ENCODE results near the gene MINDY4.

Gene MINDY4

DNA sequence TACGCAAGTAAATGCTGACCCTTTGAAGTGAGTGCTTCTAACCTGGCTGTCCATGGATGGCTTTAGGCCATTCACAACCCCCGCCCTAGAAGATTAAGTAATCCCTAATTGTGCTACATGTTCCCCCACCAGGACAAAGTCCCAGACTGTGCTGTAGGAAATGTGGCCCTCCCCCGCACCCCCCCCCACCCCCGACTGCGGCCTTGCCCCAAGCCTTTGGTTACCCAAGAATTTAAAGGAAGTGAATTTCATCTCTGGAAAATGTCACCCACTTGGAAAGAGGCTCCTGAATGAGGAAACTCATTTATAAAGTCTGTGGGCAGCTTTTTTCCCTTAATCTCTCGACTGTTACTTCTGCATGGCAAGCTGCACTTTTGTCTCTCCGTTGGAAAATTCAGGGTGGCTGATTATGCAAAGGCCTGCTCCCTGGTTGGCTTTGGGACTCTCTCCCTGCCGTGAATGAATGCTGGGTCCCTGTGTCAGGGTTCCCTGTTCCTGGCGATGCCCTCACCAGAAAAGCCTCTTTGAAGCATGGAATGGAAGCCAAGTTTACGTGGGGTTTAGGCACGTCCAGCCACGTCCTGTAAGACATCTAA lies 109.0 kb downstream of the MINDY4 start:
- DNase-seq, result no peak

DNA sequence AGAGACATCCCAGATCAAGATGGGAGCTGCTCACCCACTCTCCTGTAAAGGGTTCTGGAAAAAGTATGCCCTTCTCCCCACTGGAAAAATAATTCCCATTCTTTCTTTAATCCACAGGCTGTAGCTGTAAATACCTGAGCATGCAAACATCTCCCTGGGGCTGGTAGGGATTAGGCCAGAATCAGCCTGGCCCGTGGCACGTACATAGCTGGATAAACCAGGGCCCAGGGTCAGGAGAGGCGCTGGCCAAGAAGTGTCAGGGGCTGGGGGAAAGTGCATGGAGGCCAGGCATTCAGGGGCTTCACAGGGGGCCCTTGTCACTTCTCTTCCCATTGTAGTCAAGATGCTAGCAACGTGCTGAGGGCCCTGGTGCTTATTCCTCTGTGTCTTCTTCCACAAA lies 109.7 kb downstream of the MINDY4 start:
- no peak for DNase-seq

DNA sequence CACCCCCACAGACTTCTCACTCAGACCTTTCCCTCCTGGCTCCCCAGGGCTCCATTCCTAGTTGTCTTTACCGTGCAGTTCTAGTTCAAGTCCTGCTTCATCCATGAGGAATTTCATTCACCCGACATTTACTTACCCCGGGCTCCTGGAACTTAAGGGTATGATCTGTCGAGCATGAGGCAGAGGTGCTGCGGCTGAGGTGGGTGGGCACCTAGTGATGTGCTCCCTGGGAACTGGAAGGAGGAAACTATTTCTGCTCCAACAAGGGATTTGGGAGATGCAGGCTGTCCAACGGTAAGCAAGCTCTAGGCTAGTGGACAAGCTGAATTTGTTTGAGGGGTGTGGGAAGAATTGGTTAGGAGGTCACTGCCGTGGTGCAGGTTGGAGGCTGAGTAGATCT lies 110.2 kb downstream of the MINDY4 start:
- DNase-seq, result no peak

DNA sequence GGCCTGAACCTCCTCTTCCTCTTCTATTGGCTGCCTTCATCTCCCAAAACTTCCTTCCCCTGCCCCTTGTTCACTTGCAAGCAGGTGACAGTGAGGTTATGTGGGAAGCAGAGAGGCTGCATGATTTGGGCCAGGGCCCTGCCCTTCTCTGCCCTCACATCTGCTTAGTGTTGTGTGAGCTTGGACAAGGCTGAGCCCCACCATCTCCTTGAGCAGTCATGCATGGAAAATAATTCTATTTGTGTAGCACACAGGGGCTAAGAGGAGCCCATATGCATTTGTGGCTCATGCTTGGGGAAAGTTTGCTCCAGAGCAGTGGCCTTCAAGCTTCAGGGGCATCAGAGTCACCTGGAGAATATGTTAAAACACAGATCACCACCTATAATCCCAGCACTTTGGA lies 113.7 kb downstream of the MINDY4 start:
- DNase-seq, result no peak

GRCh38 chr7:30886608-30887011 lies 115.4 kb downstream of the MINDY4 start:
- DNase-seq, result no peak

GRCh38 chr7:30887464-30887872 lies 116.3 kb downstream of the MINDY4 start:
- DNase-seq, result no peak

- peak; percentile 92 for DNase-seq
These were observed 117.5 kb downstream of the MINDY4 start for GRCh38 chr7:30888747-30889146.

DNA sequence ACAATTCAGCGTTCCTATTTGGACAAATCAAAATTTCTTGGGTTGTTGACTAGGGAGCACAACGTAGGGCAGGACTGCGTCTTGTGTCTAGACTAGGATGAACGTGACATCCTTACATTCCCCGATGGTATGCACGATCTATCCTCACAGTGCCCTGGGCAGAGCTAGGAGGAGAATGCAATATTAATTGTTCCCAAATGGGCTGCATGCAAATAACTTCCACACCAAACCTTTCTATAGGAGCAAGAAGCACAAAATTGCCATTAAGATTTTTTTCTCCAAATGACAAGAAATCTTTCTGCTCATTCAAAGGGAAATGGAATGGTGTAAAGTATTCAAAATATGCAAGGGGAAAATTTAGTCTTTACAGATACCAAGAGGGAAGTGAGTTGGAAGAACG lies 119.0 kb downstream of the MINDY4 start:
- no peak for DNase-seq

DNA sequence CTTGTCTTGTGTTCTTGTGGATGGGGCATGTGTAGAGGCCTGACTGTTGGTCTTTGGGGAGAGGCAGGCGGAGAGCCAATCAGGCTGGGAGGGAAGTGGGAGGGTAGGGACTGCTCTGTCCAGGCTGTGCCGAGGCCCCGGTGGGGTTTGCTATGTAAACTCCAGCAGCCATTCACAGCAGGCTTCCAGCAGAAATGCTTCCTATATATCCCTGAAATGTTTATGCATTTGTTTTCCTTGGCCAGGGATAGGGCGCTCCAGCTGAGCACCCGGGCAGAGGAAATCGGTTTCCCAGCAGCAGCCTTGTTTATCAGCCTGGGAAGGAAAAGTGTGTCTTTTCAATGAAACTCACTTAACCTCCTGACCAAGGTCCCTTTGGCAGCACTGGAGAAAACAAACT lies 122.1 kb downstream of the MINDY4 start:
- DNase-seq, result peak; percentile 75

DNA sequence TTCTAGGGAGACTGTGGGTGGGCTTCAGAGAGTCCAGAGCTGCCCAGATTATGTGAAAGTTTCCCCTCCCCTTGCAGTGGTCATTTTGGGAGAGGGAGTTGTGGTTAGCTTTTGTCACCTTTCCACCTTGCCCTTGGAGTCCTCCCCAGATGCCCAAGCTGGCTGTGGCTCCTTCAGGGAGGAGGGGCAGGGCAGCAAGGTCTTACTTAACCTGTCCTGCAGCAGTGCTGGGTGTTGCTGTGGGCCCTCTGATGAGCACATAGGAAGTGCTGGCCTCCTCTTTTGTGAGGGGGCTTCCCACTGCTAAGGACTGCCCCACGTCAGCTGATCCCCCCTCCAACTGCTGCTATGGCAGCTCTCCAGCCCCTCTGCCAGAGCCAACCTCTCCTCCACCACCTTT lies 122.8 kb downstream of the MINDY4 start:
- DNase-seq, result no peak

DNA sequence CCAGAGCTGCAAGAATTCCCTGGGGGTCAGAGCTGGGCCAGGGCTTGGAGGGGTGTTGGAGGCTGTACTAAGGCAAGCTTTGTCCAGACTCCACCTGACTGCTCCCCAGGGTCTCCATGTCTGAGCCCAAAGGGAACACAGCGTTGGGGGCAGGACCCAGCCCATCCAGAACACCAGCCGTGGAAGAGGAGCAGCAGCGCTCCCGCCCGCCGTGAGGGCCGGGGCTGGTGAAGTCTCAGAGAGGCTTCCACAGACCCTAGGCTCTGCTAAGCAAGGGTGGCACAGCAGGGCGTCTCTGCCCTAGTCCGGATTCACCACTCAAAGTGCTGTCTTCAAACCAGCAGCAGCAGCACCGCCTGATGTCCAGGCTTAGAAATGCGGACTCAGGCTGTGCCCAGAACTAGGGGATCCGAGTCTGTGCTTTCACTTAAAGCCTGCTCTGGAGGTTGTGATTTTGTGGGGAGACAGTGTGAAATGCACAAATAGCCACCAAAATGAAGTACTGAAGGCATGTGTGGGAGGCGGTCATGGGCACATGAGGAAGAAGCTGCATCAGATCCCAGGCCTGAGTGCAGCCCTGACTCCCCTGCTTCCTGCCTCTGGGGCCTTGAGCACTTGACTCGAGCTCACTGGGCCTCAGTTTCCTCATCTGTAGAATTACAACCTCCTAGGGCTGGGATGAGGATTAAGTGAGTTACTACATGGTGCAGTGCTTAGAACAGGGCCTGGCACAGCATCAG lies 123.8 kb downstream of the MINDY4 start:
- DNase-seq, result no peak

- no peak for DNase-seq
These were observed 124.8 kb downstream of the MINDY4 start for GRCh38 chr7:30896036-30896435.

GRCh38 chr7:30896783-30897637 lies 125.8 kb downstream of the MINDY4 start:
- no peak for DNase-seq

- DNase-seq, result no peak
These were observed 126.6 kb downstream of the MINDY4 start for GRCh38 chr7:30897770-30898169.

DNA sequence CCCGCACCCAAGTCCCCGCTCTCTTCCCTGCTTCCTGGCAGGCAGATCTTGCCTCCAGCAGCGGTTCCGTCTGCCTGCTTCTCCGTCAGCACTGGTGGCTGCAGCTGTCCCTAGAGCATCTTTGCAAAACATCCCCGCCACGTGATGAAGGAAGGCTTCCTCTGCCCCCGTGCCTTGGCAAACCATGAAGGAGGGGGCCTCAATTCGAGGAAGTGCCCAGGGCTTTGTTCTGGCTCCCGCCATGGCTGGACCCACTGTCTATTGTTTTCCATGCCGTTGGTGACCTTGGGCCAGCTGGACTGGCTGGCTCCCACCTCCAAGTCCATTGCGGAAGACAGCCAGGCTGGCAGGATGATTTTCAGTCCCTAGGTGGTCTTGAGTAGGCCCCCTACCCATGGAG lies 127.2 kb downstream of the MINDY4 start:
- DNase-seq, result no peak

DNA sequence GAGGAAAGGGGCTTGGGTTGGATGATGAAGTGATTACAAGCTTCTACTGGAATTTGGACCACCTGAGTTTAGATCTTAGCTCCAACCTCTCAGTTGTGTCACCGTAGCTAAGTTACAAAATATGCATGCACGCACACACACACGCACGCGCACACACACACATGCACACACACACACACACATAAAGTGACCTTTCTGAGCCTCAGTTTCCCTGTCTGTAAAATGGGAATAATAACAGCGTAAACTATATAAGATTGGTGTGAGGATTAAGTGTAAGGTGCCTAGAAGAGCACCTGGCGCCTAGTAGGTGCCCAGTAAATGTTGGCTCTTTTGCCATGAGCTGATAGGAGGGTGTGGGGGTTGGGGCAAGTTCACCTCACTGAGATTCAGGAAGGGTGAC lies 127.8 kb downstream of the MINDY4 start:
- DNase-seq, result no peak

GRCh38 chr7:30899630-30900029 lies 128.4 kb downstream of the MINDY4 start:
- DNase-seq, result no peak

DNA sequence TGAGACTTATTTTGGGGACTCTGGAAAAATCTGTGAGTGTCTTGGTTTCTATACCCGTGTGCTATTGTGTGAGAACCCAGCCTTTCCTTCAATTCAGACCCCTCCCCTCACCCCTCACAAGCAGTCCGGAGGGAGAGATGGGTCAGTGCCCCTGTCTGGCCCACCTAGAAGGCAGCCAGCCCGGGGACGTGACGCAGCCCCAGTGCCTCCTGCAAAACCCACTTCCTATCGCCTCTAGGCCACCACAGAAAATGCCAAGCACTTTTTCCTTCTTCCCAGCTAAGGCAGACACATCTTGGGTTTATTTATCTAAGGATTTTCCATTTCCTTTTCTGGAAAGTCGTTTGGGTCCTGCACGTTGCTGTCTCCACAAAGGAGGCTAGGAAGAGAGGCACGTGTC lies 128.8 kb downstream of the MINDY4 start:
- DNase-seq, result no peak

GRCh38 chr7:30900803-30901362 lies 129.7 kb downstream of the MINDY4 start:
- no peak for DNase-seq

DNA sequence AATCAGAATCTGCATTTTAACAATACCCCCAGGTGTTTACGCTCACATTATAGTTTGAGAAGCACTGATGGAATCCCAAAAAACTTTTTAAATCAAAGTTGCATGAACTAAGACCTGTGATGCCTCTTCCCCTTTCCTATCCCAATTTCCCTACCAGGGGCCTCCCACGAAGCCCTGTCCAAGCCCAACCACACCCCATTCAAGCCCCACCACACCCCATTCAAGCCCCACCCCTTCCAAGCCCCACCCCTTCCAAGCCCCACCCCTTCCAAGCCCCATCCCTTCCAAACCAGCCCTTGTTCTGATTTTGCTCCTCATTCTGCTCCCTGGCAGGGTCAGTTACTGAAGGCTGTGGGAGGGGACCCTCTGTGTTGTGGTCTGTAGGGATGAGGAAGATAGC lies 130.6 kb downstream of the MINDY4 start:
- no peak for DNase-seq

GRCh38 chr7:30902466-30902865 lies 131.2 kb downstream of the MINDY4 start:
- no peak for DNase-seq

GRCh38 chr7:30903146-30903545 lies 131.9 kb downstream of the MINDY4 start:
- DNase-seq, result no peak

DNA sequence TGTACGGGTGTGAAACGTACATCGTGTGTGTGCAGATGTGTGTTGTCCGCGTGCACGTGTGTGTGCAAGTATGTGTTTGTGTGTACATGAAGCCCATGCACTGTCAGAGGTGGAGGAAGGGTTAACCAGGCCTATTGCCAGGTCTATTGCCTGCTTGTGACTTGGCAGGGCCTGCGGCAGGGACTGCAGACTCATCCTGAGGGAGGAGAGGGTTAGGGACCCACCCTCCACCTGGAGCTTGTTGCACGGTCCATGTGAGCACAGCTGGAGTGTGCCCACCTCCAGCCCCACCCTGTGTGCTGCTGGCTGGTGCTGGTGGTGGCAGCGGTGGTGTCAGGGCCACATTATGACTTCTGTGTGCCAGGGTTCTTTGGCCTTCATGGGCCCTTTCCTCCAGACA lies 133.3 kb downstream of the MINDY4 start:
- no peak for DNase-seq

All from fibroblast of skin of back (primary cell).